GM21526 (cell line): ENCODE data around the gene GPR139.

Experiments used
- ATAC-seq: cut with Tn5 transposase; IDR thresholded peaks from one replicate; pipeline ENCODE4 v1.9.1; 2021; ENCODE audit warnings: moderate library complexity; ENCODE audit not compliant: unreplicated experiment, low FRiP score

The GPR139 gene

DNA sequence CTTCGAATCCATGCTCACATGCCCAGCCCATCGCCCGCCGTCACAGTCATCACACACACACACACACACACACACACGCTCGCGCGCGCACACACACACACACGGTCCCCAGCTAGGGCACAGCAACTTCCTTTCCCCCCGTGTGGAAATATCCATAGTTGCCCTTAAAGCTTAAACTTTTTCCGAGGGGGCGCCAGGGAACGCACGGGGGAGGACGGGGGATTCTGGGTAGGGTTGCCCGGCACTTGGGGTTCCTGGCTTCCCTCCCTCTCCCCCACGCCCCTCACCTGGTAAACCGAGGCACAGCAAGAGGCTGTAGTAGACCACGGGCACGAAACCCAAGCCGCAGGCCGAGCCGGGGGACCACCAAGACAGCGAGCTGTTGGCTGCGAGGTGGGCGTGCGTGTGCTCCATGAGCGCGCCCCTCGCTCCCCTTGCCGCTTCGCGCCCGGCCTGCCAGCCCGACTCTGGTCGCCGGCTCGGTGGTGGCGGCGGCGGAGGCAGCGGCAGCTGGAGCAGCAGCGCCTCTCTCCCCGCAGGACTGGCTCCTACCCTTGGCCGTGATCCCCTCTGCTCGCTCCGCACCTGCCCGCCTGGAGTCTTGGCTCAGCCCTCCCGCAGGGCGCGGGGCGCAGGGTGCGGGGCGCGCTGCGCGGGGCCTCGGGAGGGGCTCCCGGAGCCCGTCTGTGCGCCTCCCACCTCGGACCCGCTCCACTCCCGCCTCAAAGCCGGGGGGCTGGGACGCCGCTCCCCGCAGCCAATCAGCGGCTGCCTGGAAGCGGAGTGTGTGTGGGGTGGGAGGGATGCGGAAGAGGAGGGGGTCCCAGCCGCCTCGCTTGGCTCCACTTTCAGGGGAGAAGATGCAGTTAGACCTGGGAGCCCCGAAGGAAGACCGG, at the start of gene GPR139:
GPR139 (minus strand) TSS at position 688 of the 896 bp plus-strand sequence; CDS start at position 414, 274 bp downstream.
- no peak for ATAC-seq

DNA sequence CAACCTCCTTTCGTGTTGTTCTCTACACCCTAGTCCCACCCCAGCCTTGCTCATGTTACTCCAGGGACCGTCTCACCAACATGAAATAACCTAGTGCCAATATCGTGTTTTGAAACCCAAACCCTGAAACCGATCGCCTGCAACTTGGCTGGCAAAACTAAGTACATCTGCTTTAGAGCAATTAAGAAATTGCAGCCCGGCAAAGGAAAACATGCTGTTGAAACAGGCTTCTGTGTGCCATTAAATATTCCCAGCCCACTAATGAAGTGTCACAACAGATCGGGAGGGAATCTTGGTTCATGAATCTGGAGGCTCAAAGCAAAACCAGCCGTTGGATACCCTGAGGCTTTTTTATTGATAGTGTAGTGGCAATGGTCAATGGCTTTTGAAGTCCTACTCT, 48.3 kb upstream of the GPR139 start:
- no peak for ATAC-seq

DNA sequence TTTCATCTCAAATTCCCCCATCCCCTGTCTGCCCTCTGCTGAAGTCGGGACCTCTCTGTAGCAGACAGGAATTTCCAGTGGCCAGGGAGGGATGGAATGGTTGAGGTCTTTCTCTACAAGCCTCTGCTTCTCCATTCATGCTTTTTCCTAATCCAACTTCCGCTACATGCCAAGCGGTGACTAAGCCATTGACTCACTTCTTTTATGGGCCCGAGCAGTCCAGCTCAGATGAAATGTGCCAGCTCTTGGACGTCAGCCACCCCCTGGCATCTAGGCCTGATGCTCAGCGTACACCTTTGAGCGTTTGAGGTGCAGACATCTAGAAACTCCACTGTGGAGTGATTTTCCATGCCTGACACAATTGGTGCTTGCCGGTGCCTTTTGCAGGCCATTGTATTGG, 40.7 kb upstream of the GPR139 start:
- no peak for ATAC-seq

DNA sequence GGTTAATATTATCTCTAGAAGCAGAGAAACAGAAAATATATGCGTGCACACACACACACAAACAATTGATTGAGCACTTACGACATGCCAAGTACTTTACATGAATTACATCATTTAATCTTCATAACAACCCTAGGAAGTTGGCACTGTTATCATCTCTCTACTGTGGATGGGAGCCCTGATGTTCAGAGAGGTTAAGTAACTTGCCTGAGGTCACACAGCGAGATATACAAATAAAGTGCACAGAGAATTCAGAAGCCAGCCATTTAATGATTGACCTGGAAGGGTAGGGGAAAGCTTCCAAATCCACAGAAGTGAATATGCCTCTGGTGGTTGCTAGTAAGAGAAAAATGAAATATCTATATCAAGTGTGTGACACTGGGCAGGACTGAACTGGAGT, 37.5 kb upstream of the GPR139 start:
- no peak for ATAC-seq

DNA sequence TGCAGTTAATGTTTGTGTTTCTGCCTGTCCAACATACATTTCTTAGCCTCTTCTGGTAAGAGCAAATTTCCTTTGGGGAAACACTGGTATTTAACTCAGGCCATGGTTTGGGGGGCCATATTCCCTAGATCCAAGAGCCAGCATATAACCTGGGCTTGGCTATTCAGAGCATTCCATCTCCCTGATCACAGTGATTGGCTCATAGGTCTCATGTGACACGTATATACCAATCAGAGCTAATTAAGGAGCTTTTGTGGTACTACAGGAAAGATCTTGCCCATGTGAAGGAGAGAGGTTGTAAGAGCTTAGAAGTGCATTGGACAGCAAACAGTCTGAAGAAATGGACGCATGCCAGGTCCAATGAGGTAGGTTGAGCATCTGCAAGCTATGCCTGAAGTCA, 33.4 kb upstream of the GPR139 start:
- ATAC-seq, result no peak

DNA sequence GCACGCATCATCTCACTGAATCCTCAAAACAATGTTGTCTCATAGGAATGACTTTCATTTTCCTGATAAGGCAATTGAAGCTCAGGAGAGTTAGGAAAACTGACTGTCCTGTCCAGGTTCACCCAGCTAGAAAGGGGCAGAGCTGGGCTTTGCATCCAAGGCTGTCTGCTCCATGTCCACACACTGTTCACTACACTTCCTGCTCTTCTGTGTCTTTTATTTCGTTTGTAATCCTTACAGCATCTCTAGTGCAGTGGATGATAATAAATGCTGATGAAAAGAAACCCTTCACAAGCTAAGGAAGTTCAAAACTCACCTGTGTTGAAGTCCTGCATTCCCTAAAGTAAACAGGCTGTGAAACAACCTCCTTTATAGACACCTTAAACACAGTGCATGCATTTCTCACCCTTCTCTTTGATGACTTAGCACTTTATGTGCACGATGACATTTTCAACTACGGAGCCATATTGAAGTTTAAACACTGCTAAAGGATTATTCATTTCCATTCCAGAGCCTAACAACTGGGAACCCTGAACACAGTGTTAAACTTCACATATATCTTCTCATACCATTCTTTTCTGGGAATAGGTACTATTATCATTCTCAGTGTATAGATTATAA, 31.0 kb upstream of the GPR139 start:
- no peak for ATAC-seq

DNA sequence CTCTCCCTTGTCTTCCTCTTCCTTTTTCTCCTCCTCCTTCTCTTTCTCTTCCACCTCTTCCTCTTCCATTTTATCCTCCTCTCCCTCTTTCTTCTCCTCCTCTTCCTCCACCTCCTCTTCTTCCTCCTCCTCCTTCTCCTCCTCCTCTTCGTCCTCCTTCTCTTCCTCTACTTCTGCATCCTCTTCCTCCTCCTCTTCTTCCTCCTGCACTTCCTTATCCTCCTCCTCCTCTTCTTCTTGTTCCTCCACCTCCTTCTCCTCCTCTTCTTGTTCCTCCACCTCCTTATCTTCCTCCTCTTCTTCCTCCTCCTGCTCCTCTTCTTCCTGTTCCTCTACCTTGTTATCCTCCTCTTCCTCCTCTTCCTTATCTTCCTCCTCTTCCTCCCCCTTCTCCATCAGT, 28.8 kb upstream of the GPR139 start:
- no peak for ATAC-seq

DNA sequence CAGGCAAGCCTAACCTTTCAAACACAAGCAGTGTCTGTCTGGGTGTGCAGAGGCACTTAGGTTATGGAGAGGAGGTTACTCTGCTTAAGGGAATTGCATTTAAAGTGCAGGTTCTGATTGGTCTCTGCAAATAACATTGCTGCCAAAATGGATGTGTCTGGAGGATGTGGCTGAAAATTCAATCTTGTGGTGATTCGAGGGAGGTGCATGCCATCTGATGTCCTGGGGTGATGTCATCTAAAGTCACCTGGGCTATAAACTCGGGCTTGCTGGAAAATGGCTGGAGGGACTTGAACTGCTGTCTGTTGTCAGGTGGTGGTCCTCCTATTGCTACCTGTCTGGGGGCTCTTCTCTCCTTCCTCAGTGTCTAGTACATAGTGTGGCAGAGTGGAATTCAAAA, 28.3 kb upstream of the GPR139 start:
- no peak for ATAC-seq

DNA sequence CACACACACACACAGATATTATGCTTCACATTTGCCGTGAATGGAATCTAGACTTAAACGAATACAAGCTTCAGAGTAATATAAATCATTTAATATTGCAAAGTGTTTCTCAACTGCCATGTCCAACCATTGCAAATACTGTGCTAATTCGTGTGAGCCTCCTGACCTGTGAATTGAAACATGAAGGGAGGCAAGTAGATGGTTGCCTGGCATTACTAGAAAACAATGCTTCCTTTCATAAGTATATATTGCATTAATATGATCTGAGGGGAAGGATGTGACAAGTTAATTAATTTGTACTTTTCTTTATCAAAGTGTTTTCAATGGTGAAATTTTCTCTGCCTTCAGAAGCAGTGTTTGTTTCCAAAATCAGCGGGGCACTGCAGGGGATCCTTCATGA, 25.7 kb upstream of the GPR139 start:
- no peak for ATAC-seq

DNA sequence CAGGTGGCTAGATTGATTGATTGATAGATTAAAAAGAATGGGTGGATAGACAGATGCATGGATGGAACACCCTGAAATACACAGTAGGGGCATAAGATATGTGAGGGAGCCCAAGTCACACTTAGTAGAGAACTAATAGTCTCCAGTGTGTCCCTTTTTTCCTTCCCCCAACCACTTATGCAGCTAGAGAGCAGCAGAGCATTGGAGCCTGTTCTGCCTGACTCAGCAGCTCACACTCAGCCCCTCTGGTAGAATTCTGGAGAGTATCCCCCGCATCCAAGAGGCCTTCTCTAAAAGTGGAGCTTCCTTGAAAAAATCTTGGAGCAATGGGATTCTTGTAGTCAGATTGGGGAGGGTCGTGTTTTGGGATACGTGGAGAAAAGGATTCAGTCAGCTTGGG, 20.5 kb upstream of the GPR139 start:
- ATAC-seq, result no peak

DNA sequence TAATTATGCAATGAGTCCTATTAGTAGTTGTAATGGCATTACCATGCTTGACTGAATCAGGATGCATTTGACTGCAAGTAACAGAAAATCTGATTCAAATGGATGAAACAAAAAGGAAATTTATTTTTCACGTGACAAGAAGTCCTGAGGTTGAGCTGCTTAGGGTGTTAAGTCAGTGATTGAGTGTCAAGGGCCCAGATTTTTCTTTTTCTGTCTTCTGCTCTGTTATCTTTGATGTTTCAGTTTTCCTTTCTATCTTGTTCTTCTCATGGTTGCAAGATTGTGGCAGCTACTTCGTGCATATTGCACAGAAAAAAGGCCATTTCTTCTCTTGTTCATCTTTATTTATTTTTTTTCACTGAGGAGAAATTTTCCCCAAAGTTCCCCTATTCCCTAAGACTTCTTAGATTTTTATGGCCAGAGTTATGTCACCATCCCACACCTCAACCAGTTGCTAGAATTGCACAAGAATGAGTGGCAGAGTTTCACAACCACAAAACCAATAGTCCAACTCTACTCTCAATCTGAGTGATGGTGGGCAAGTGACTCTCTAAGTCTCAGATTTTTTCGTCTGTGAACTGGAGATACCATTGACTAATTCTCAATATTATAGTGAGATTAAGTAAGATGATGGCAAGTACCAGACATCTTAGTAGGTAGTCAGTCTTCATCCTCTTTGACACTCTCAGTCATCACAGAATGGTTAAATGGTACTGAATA, 15.7 kb upstream of the GPR139 start:
- no peak for ATAC-seq

DNA sequence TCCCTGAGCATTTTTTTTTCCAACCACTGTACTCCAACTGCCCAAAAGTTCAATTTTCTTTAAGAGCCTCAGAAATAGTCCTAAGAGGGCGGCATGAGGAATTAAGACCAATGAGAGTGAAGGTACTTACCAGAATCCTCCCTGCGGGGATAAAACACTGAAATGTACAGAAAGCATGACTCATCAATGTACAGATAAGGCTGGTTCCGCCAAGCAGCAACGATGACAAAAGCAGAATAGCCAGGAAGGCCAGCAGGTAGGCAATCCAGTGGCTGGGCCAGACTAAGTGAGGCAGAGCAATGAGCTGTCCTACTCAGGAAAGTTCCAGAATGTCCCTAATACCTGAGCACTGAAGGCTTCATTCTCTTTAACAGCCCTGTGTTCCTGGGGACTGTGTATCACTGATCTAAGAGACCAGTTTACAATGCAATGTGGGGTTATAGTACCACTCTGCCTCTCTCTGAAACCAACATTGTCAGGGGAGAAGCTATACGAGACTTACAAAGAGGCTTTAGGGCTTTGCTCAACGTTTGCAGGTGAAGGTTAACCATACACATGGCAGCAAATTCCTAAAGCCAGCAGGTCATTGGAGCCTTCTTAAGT, 11.0 kb upstream of the GPR139 start:
- no peak for ATAC-seq

DNA sequence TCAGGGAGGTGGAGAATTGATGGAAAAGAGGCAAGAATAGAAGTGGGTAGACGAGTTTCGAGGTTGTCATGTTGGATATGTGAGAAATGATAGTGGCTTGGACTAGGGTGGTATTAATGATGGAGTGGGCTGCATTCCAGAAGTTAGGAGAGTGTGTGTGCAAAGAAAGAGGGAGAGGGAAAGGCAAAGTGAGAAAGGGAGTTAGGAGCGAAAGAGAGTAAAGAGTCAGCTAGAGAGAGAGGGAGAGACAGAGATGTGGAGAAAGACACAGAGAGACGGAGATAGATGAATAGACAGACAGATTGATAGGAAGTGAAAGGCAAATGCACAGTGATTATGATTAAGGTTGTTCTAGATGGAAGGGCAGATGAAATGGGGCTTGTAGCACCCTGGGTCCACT, 5.4 kb upstream of the GPR139 start:
- ATAC-seq, result no peak

DNA sequence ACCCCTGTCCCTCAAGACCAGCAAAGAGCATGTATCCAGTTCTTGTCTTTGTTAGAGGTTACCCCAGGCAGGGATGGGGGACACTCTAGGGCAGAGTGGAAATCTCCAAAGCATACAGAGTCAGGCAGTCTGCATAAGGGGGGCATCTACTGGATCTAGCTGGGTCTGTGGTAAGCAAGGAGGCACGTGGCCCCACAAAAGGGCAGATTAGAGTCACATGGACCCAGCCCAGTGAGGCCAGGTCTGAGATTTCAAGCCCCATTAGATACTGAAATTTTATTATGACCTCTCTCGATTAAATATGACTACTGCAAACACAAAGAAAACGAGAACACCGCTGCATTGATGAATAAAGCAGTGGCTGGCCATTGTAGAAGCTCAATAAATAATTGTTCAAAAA, 1.6 kb upstream of the GPR139 start:
- no peak for ATAC-seq

DNA sequence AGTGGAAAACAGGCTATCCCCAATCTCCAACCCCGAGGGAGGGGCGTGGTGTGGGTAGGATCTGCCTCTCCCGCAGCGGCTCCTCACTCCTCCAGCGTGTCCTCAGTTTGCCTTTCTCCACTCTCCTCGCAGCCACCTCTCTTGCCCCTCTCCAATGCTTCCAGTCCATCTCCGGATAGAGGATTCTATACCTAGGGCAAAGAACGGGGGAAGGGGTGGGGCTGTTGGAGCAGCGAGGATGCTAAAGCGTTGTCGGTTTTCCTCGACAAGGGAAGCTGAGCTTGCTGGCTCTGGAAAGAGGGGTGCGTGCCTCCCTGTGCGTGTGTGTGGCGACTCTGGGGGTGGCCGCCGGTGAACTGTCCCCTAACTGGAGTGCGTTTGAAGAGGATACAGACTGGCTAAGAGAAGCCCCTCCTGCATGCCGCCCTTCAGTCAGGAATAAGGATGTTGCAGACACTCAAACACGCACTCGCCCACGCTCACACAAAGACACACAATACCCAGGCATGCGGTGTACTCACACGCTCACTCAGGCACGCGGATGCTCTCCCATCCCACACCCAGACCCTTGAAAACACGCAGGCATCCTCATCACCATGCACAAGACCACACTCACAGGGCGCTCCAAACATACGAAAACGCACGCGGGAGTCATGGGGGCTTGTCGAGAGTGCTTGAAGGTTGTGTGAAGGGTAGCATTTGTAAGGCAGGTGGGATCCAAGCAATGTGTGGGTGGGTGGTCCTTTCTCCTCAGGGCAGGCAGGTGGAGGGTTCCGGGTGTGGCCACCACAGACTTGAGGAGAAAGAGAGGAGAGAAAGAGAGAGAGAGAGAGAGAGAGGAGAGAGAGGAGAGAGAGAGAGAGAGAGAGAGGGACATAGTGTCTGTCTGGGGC, 655 bp upstream of the GPR139 start:
- ATAC-seq, result no peak

DNA sequence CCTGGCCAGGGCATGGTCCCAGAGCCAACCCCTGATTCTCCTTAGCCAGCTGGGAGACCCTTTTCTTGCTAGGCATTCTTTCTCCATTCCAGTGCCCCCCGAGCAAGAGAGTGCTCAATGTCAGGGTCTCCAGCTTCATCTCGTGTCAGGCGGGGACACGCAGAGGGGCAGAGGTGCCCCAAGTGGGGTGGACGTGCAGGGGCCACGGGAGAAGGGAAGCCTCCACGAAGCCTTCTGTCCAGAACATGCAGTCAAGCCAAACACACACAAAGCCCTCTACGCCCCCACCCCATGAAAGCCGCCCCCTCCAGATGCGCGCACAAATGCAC, 852 bp downstream of the GPR139 start:
- ATAC-seq, result no peak

DNA sequence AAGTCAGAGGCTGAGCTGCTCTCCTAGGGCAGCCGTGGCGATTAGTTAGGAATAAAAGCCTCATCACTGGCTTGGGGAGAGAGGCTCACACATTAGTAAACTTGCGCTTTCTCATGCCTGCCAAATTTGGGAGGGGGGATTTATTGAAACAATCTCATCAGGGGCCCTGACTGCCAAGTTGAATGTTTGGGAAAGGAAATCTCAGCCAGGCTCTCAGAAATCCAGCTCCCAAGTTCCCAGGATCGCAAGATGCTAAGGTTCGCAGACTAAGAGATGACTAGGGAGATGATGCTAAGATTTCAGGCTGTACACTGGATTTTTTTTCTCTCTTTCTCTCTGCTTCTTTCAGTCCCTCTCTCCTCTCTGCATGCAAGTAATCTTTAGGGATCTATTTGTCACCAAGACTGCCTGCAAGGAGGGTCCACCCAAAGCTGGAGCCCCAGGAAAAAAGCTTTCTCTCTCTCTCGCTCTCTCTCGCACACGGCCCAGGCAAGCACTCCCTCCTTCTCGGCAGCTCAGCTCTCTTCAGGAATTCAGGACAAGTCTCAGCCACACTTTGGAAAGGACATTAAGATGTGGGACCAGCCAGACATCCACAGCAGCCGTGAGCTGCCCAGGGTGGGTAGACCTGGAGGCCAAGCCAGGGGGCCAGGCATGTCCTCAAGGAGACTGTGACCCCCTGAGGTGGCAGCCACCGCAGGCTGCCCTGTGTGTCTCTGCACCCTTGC, 1.4 kb downstream of the GPR139 start:
- ATAC-seq, result no peak

DNA sequence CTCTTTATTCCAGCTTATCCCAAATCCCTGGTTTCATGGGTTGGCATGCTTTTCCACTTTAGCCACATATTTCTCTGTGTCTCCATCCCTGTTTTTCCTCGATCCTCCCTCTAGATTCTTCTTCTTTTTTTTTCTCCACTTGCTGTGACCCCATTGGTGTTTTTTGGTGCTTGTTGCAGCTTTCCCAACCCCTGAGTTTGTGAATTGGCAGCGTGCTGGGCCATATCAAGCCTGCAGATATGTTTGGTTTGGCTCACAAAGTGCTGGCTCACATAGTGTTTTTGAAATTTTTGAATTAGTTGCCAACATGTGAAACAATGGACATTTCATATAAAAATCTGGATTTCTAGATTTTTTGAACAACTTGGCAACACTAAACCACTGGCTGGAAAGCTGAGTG, 8.8 kb downstream of the GPR139 start:
- no peak for ATAC-seq

DNA sequence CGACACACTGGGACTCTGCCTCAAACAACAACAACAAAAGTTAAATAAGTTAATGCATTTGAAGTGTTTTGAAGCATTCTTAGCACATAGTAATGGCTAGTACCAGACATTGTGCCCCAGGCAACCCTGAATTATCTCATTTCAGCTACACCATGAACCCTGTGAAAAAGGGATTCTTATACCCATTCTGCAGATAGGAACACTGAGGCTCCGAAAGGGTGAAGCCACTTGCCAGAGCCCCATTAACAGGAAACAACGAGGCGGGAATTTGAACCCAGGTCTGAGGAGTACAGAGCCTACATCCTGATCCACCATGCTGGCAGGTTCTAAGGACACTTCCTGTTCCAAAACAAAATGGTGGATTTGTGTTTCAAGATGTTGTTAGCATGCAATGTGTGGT, 9.2 kb downstream of the GPR139 start:
- no peak for ATAC-seq

DNA sequence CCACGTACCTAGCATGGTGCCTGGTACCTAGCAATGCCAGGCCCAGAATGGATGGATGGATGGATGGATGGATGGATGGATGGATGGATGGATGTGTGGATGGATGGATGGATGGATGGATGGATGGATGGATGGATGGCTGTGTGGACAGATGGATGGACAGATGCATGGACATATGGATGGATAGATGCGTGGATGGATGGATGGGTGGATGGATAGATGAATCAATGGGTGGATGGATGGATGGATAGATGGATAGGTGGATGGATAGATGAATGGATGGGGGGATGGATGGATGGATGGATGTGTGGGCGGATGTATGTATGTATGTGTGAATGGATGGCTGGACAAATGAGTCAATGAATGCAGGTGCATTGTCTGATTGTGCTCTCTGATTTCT, 12.6 kb downstream of the GPR139 start:
- ATAC-seq, result no peak
